ENCODE results near the gene NUP205. TPM values are rescaled to one million over a fixed set of nuclear protein-coding genes. Genes with fewer than 3 reads are reported as not detected.
A peak's percentile ranks its signal among the peaks of the same experiment; 100 is the strongest.
"Not testable (repeated sequence)": the region's sequence is repeated elsewhere in the genome, so short reads cannot be mapped to it uniquely, and the experiment has no call there.

NUP205 gene
- total RNA-seq, 2 donors from 2014 or later, result 28.3 to 30.1 TPM

GRCh38 chr7:135634191-135634878 lies 76.6 kb downstream of the NUP205 start:
- TF ChIP-seq CTCF (IDR thresholded peaks at IDR 0.05), result no peak
- Histone ChIP-seq H3K9me3 (no peaks in the 10 kb centered on the region), H3K27ac (no peak overlapping the region), H3K4me3 (no peak overlapping the region), H3K36me3 (peaks cover 18% of the 10 kb centered on the region), H3K4me1 (ENCODE audit: control insufficient read depth in 1 of 2, low read depth in 2 of 2) (no peaks in the 10 kb centered on the region), H3K27me3 (replicated peaks; ENCODE audit: insufficient read depth) (no peaks in the 10 kb centered on the region)
- ATAC-seq (ENCODE audit: insufficient number of reproducible peaks, low FRiP score, low read depth) (no peak), DNase-seq (ENCODE audit: low spot score) (no peak)

- H3K4me3 ChIP-seq; DNase-seq (ENCODE audit: low spot score); H3K4me1 ChIP-seq (ENCODE audit: control insufficient read depth in 1 of 2, low read depth in 2 of 2); H3K9me3 ChIP-seq; ATAC-seq (ENCODE audit: insufficient number of reproducible peaks, low FRiP score, low read depth); H3K27me3 ChIP-seq (replicated peaks; ENCODE audit: insufficient read depth); H3K27ac ChIP-seq: not testable (repeated sequence)
- peaks cover 14% of the 10 kb centered on the region for H3K36me3 ChIP-seq
Measured at GRCh38 chr7:135639690-135640089, 82.0 kb downstream of the NUP205 start.

- ATAC-seq (ENCODE audit: insufficient number of reproducible peaks, low FRiP score, low read depth) (no peak), DNase-seq (ENCODE audit: low spot score) (no peak)
- Histone ChIP-seq H3K36me3 (peaks cover 16% of the 10 kb centered on the region), H3K27ac (no peak overlapping the region), H3K9me3 (no peaks in the 10 kb centered on the region), H3K4me3 (no peak overlapping the region), H3K27me3 (replicated peaks; ENCODE audit: insufficient read depth) (no peaks in the 10 kb centered on the region), H3K4me1 (ENCODE audit: control insufficient read depth in 1 of 2, low read depth in 2 of 2) (no peaks in the 10 kb centered on the region)
- no peak for TF ChIP-seq CTCF (IDR thresholded peaks at IDR 0.05)
Measured at GRCh38 chr7:135644154-135644553, 86.4 kb downstream of the NUP205 start.

- Histone ChIP-seq H3K36me3 (peaks cover 16% of the 10 kb centered on the region), H3K9me3 (no peaks in the 10 kb centered on the region), H3K4me1 (ENCODE audit: control insufficient read depth in 1 of 2, low read depth in 2 of 2) (no peaks in the 10 kb centered on the region), H3K4me3 (no peak overlapping the region), H3K27me3 (replicated peaks; ENCODE audit: insufficient read depth) (no peaks in the 10 kb centered on the region), H3K27ac (no peak overlapping the region)
- no peak for TF ChIP-seq CTCF (IDR thresholded peaks at IDR 0.05)
- no peak for ATAC-seq (ENCODE audit: insufficient number of reproducible peaks, low FRiP score, low read depth)
- no peak for DNase-seq (ENCODE audit: low spot score)
Measured at GRCh38 chr7:135644729-135645128, 87.0 kb downstream of the NUP205 start.

GRCh38 chr7:135645296-135645904 lies 87.7 kb downstream of the NUP205 start:
- no peaks in the 10 kb centered on the region for H3K9me3 ChIP-seq
- no peaks in the 10 kb centered on the region for H3K27me3 ChIP-seq (replicated peaks; ENCODE audit: insufficient read depth)
- no peaks in the 10 kb centered on the region for H3K4me1 ChIP-seq (ENCODE audit: control insufficient read depth in 1 of 2, low read depth in 2 of 2)
- ATAC-seq (ENCODE audit: insufficient number of reproducible peaks, low FRiP score, low read depth) (peak; percentile 43), DNase-seq (ENCODE audit: low spot score) (no peak)
- peaks cover 16% of the 10 kb centered on the region for H3K36me3 ChIP-seq
- peak; percentile 69 for TF ChIP-seq CTCF (IDR thresholded peaks at IDR 0.05)
- H3K27ac ChIP-seq, result no peak overlapping the region
- H3K4me3 ChIP-seq, result peak overlapping the region; percentile 36
